ENCODE results near the gene BUD31. TPM values are rescaled to one million over a fixed set of nuclear protein-coding genes. Genes with fewer than 3 reads are reported as not detected.

Gene BUD31
- total and polyA plus RNA-seq, 2 of the 8 experiments (the other 6 are each of a cell fraction or from before 2014, with no cell fraction given), result 46.7 to 114 TPM

GRCh38 chr7:99359465-99360154 lies 49.2 kb upstream of the BUD31 start (continued):
- TF ChIP-seq TAF7 (optimal IDR thresholded peaks at IDR 0.05; ENCODE audit: borderline replicate concordance, low read depth, low read length) (no peak), GABPA (IDR thresholded peaks at IDR 0.05; ENCODE audit: borderline replicate concordance, insufficient read depth, low read length) (no peak), HDAC2 (IDR thresholded peaks at IDR 0.05; ENCODE audit: borderline replicate concordance in 1 of 2, low read depth in 2 of 2, low read length in 2 of 2) (no peak), POU5F1 (IDR thresholded peaks at IDR 0.05; ENCODE audit: low read depth, low read length) (no peak), MAFK (IDR thresholded peaks at IDR 0.05; ENCODE audit: low read depth, low read length) (no peak), CHD2 (IDR thresholded peaks at IDR 0.05; ENCODE audit: low read length) (no peak)
